HepG2 (cell line): ENCODE measurements around the gene UBB. TPM values are rescaled to one million over a fixed set of nuclear protein-coding genes. Genes with fewer than 3 reads are reported as not detected.

Source experiments
- BORCS8-MEF2B ChIP-seq: sonication (generic); formaldehyde crosslinking; IDR thresholded peaks from 2 replicates; pipeline ENCODE4 v1.8.0; 2022; ENCODE audit warnings: mild to moderate bottlenecking, missing genetic modification reagents
- DNMT3B ChIP-seq: conservative IDR thresholded peaks from 2 replicates; pipeline ENCODE4 v1.6.1; 2016; ENCODE audit warnings: missing biosample characterization, control low read depth
- EP300 ChIP-seq, 3 experiments: sonication (generic) in 1 of 3; formaldehyde crosslinking in 1 of 3; IDR thresholded peaks; 2 replicates each; pipeline versions ENCODE4 v1.5.1 to v1.6.1; 2011 to 2020; ENCODE audit warnings: low read depth in 2 of 3, low read length in 2 of 3, borderline replicate concordance in 1 of 3, improper control_type of control experiment in 1 of 3, mild to moderate bottlenecking in 1 of 3, missing genetic modification reagents in 1 of 3, moderate library complexity in 1 of 3
- FOXO4 ChIP-seq: sonication (generic); formaldehyde crosslinking; conservative IDR thresholded peaks from 2 replicates; pipeline ENCODE4 v1.8.1; 2023; ENCODE audit warnings: missing genetic modification reagents
- MAX ChIP-seq: IDR thresholded peaks from 2 replicates; pipeline ENCODE4 v1.6.1; 2012; ENCODE audit warnings: inconsistent platforms
- MIER2 ChIP-seq: IDR thresholded peaks from 2 replicates; pipeline ENCODE4 v1.6.1; 2016; ENCODE audit warnings: missing biosample characterization, missing genetic modification reagents
- NR2C2 ChIP-seq: sonication (generic); formaldehyde crosslinking; IDR thresholded peaks from 2 replicates; pipeline ENCODE4 v1.4.0; 2020; ENCODE audit warnings: missing genetic modification reagents, mild to moderate bottlenecking, moderate library complexity, borderline replicate concordance
- POGK ChIP-seq: sonication (generic); formaldehyde crosslinking; conservative IDR thresholded peaks from 2 replicates; pipeline ENCODE4 v1.8.0; 2022; ENCODE audit warnings: mild to moderate bottlenecking, moderate library complexity, missing genetic modification reagents
- POLR2A ChIP-seq, 2 experiments: IDR thresholded peaks; 2 replicates each; pipeline ENCODE4 v1.6.1; 2011; ENCODE audit warnings: low read depth in 2 of 2, low read length in 2 of 2, mild to moderate bottlenecking in 1 of 2, moderate library complexity in 1 of 2; ENCODE audit not compliant: insufficient read depth in 1 of 2
- RFXANK ChIP-seq: IDR thresholded peaks from 2 replicates; pipeline ENCODE4 v1.6.1; 2016
- SIN3A ChIP-seq: IDR thresholded peaks from 2 replicates; pipeline ENCODE4 v1.6.1; 2011; ENCODE audit warnings: low read depth, mild to moderate bottlenecking, control low read depth, low read length, borderline replicate concordance
- SIX1 ChIP-seq: sonication (generic); formaldehyde crosslinking; IDR thresholded peaks from 2 replicates; pipeline ENCODE4 v1.4.0; 2020; ENCODE audit warnings: missing genetic modification reagents, borderline replicate concordance
- SOX13 ChIP-seq, 3 experiments: fragments of 450-650 bp in 1 of 3; sonication (generic) in 1 of 3; formaldehyde crosslinking in 1 of 3; IDR thresholded peaks in 2 of 3; conservative IDR thresholded peaks in 1 of 3; 2 replicates each; pipeline versions ENCODE4 v1.5.0 to v1.6.1; 2016 to 2020; ENCODE audit warnings: antibody characterized with exemption in 1 of 3, mild to moderate bottlenecking in 1 of 3, missing compliant biosample characterization in 1 of 3, missing genetic modification reagents in 1 of 3, moderate library complexity in 1 of 3
- ZNF235 ChIP-seq: sonication (generic); formaldehyde crosslinking; IDR thresholded peaks from 2 replicates; pipeline ENCODE4 v1.8.1; 2023; ENCODE audit warnings: mild to moderate bottlenecking, missing genetic modification reagents, borderline replicate concordance
- ZNF350 ChIP-seq: sonication (generic); formaldehyde crosslinking; IDR thresholded peaks from 2 replicates; pipeline ENCODE4 v1.4.0; 2020; ENCODE audit warnings: mild to moderate bottlenecking, low read depth, missing genetic modification reagents, borderline replicate concordance
- ZNF687 ChIP-seq: sonication (generic); formaldehyde crosslinking; IDR thresholded peaks from 2 replicates; pipeline ENCODE4 v1.5.1; 2020; ENCODE audit warnings: mild to moderate bottlenecking, missing genetic modification reagents, moderate library complexity
- ZNF800 ChIP-seq: sonication (generic); formaldehyde crosslinking; IDR thresholded peaks from 2 replicates; pipeline ENCODE4 v1.4.0; 2020; ENCODE audit warnings: missing genetic modification reagents
- polyA plus RNA-seq, 8 experiments: library from polyadenylated mRNA; depleted of rRNA in 3 of 8; stranded (reverse) in 7 of 8; unstranded in 1 of 8; fragments of >200 nt; fragmentation: Illumina TruSeq in 4 of 8; extraction: Trizol in 4 of 8; gene quantifications; 2 replicates each; pipeline versions ENCODE4 v1.2.1 to v1.2.3, GENCODE V29; 2011 to 2016; ENCODE audit warnings: low read depth in 4 of 8, missing spikeins in 1 of 8, mixed read lengths in 1 of 8; ENCODE audit not compliant: insufficient read depth in 1 of 8
- total RNA-seq, 5 experiments: library from RNA; depleted of rRNA; stranded (reverse); fragments of >200 nt; fragmentation: Illumina TruSeq; extraction: Trizol; gene quantifications; 2 replicates each; pipeline ENCODE4 v1.2.3, GENCODE V29; 2016; ENCODE audit warnings: low read depth in 1 of 5

The UBB gene
- total and polyA plus RNA-seq, 2 of the 13 experiments (the other 11 are each of a cell fraction or from before 2014, with no cell fraction given) = 1,130 to 2,066 TPM

- TF ChIP-seq POGK (CRISPR knock-in tag) (no peak), DNMT3B (no peak), MAX (peak; percentile 39; the same call in 1 of the 2 replicates), ZNF350 (CRISPR knock-in tag) (0 out of 2 replicates have a peak, but pooled peaks have one; percentile 21), POLR2A (IDR thresholded peaks at IDR 0.05; ENCODE audit: insufficient read depth in 1 of 2, low read depth in 2 of 2, low read length in 2 of 2) (peak; percentile 56 to 89), NR2C2 (no peak), BORCS8-MEF2B (peak; percentile 41; the same call in 1 of the 2 replicates), EP300 (IDR thresholded peaks at IDR 0.05; ENCODE audit: low read depth in 2 of 2, low read length in 2 of 2) (no peak; a peak in 1 of 4 replicates), EP300 (CRISPR knock-in tag; IDR thresholded peaks at IDR 0.05; ENCODE audit: borderline replicate concordance) (no peak), FOXO4 (no peak), SOX13 (IDR thresholded peaks at IDR 0.05) (no peak), SOX13 (CRISPR knock-in tag; conservative IDR thresholded peaks at IDR 0.05 in 1 of 2, IDR thresholded peaks at IDR 0.05 in 1 of 2) (peak in 1 of 2 experiments; percentile 55; a peak in 2 of 4 replicates), SIX1 (CRISPR knock-in tag) (0 out of 2 replicates have a peak, but pooled peaks have one; percentile 13), SIN3A (peak; percentile 49; the same call in 1 of the 2 replicates), RFXANK (CRISPR knock-in tag) (no peak), ZNF235 (CRISPR knock-in tag) (peak; percentile 25; the same call in 1 of the 2 replicates), ZNF687 (peak; percentile 81), MIER2 (CRISPR knock-in tag) (0 out of 2 replicates have a peak, but pooled peaks have one; percentile 3), ZNF800 (0 out of 2 replicates have a peak, but pooled peaks have one; percentile 19)
These were observed 28.6 kb upstream of the UBB start (continued) for GRCh38 chr17:16352303-16352666.
